HepG2 (cell line): ENCODE measurements around the gene WWC1. TPM values are rescaled to one million over a fixed set of nuclear protein-coding genes. Genes with fewer than 3 reads are reported as not detected.

ENCODE experiments used
- ATF1 ChIP-seq: IDR thresholded peaks from 2 replicates; pipeline ENCODE4 v1.6.1; 2016; ENCODE audit warnings: mild to moderate bottlenecking, control low read depth
- BRD4 ChIP-seq: sonication (generic); formaldehyde crosslinking; IDR thresholded peaks from 2 replicates; pipeline ENCODE4 v1.4.0; 2020; ENCODE audit warnings: missing genetic modification reagents
- CSRNP2 ChIP-seq: sonication (generic); formaldehyde crosslinking; conservative IDR thresholded peaks from 2 replicates; pipeline ENCODE4 v1.8.0; 2022; ENCODE audit warnings: low read depth, missing genetic modification reagents
- FOXC1 ChIP-seq: sonication (generic); formaldehyde crosslinking; IDR thresholded peaks from 2 replicates; pipeline ENCODE4 v1.8.0; 2022; ENCODE audit warnings: mild to moderate bottlenecking, missing genetic modification reagents, borderline replicate concordance
- GABPB1 ChIP-seq: IDR thresholded peaks from 2 replicates; pipeline ENCODE4 v1.6.1; 2016; ENCODE audit warnings: mild to moderate bottlenecking, missing genetic modification reagents, moderate library complexity, missing compliant biosample characterization
- IKZF1 ChIP-seq: fragments of 450-650 bp; IDR thresholded peaks from 2 replicates; pipeline ENCODE4 v1.7.1; 2016
- IRF2 ChIP-seq: IDR thresholded peaks from 2 replicates; pipeline ENCODE4 v1.6.1; 2018; ENCODE audit warnings: missing genetic modification reagents, missing compliant biosample characterization
- JUN ChIP-seq: sonication (generic); formaldehyde crosslinking; IDR thresholded peaks from 2 replicates; pipeline ENCODE4 v1.4.0; 2020; ENCODE audit warnings: mild to moderate bottlenecking, missing genetic modification reagents
- KDM2A ChIP-seq: sonication (generic); formaldehyde crosslinking; IDR thresholded peaks from 2 replicates; pipeline ENCODE4 v1.4.0; 2020; ENCODE audit warnings: low read depth, missing genetic modification reagents, borderline replicate concordance
- NCOR1 ChIP-seq: fragments of 200-600 bp; sonication (generic); IDR thresholded peaks from 2 replicates; pipeline ENCODE4 v1.7.0; 2017; ENCODE audit warnings: antibody characterized with exemption, low read length, borderline replicate concordance
- TFE3 ChIP-seq: IDR thresholded peaks from 2 replicates; pipeline ENCODE4 v1.6.1; 2016
- ZMYM4 ChIP-seq: sonication (generic); formaldehyde crosslinking; IDR thresholded peaks from 2 replicates; pipeline ENCODE4 v1.8.1; 2023; ENCODE audit warnings: mild to moderate bottlenecking, missing genetic modification reagents
- ZNF24 ChIP-seq: fragments of 450-650 bp; IDR thresholded peaks from 2 replicates; pipeline ENCODE4 v1.6.1; 2017; ENCODE audit warnings: antibody characterized with exemption, mild to moderate bottlenecking
- ZNF337 ChIP-seq: sonication (generic); formaldehyde crosslinking; IDR thresholded peaks from 2 replicates; pipeline ENCODE4 v1.5.1; 2020; ENCODE audit warnings: missing genetic modification reagents, low read depth, mild to moderate bottlenecking, borderline replicate concordance
- ZNF33A ChIP-seq: sonication (generic); formaldehyde crosslinking; IDR thresholded peaks from 2 replicates; pipeline ENCODE4 v1.5.1; 2020; ENCODE audit warnings: missing genetic modification reagents, mild to moderate bottlenecking, moderate library complexity, borderline replicate concordance
- ZNF362 ChIP-seq: sonication (generic); formaldehyde crosslinking; IDR thresholded peaks from 2 replicates; pipeline ENCODE4 v1.4.0; 2020; ENCODE audit warnings: missing genetic modification reagents, mild to moderate bottlenecking, borderline replicate concordance
- ZNF430 ChIP-seq: sonication (generic); formaldehyde crosslinking; IDR thresholded peaks from 2 replicates; pipeline ENCODE4 v1.9.0; 2021; ENCODE audit warnings: mild to moderate bottlenecking, missing genetic modification reagents
- ZNF546 ChIP-seq: sonication (generic); formaldehyde crosslinking; conservative IDR thresholded peaks from 2 replicates; pipeline ENCODE4 v1.8.1; 2023; ENCODE audit warnings: mild to moderate bottlenecking, missing genetic modification reagents
- ZNF615 ChIP-seq: sonication (generic); formaldehyde crosslinking; IDR thresholded peaks from 2 replicates; pipeline ENCODE4 v1.5.0; 2020; ENCODE audit warnings: mild to moderate bottlenecking, missing genetic modification reagents, borderline replicate concordance
- polyA plus RNA-seq, 8 experiments: library from polyadenylated mRNA; depleted of rRNA in 3 of 8; stranded (reverse) in 7 of 8; unstranded in 1 of 8; fragments of >200 nt; fragmentation: Illumina TruSeq in 4 of 8; extraction: Trizol in 4 of 8; gene quantifications; 2 replicates each; pipeline versions ENCODE4 v1.2.1 to v1.2.3, GENCODE V29; 2011 to 2016; ENCODE audit warnings: low read depth in 4 of 8, missing spikeins in 1 of 8, mixed read lengths in 1 of 8; ENCODE audit not compliant: insufficient read depth in 1 of 8
- total RNA-seq, 5 experiments: library from RNA; depleted of rRNA; stranded (reverse); fragments of >200 nt; fragmentation: Illumina TruSeq; extraction: Trizol; gene quantifications; 2 replicates each; pipeline ENCODE4 v1.2.3, GENCODE V29; 2016; ENCODE audit warnings: low read depth in 1 of 5
- TF ChIP-seq, protein P1 (sequence below): IDR thresholded peaks from 2 replicates; pipeline ENCODE4 v1.6.1; 2012; ENCODE audit warnings: low read length, improper control_type of control experiment

Gene WWC1
- total and polyA plus RNA-seq, 2 of the 13 experiments (the other 11 are each of a cell fraction or from before 2014, with no cell fraction given): 8.3 to 17.9 TPM

GRCh38 chr5:168362097-168362885 is 70.8 kb downstream of the WWC1 start (continued):
- TF ChIP-seq NCOR1 (peak; percentile 75; the same call in 1 of the 2 replicates), IKZF1 (no peak), CSRNP2 (CRISPR knock-in tag) (no peak), GABPB1 (no peak), ZNF24 (no peak), ZNF362 (CRISPR knock-in tag) (no peak), ZNF430 (CRISPR knock-in tag) (peak; percentile 62; the same call in 1 of the 2 replicates), ZNF337 (CRISPR knock-in tag) (no peak), TFE3 (CRISPR knock-in tag) (peak; percentile 16; the same call in 1 of the 2 replicates), ZNF33A (CRISPR knock-in tag) (no peak), FOXC1 (CRISPR knock-in tag) (0 out of 2 replicates have a peak, but pooled peaks have one; percentile 39), KDM2A (CRISPR knock-in tag) (no peak), ATF1 (CRISPR knock-in tag) (no peak), IRF2 (CRISPR knock-in tag) (peak; percentile 78), ZNF615 (CRISPR knock-in tag) (no peak), ZMYM4 (peak; percentile 69; the same call in 1 of the 2 replicates), JUN (CRISPR knock-in tag) (peak; percentile 89), BRD4 (CRISPR knock-in tag) (no peak), ZNF546 (CRISPR knock-in tag) (no peak)
- TF ChIP-seq, protein P1, sequence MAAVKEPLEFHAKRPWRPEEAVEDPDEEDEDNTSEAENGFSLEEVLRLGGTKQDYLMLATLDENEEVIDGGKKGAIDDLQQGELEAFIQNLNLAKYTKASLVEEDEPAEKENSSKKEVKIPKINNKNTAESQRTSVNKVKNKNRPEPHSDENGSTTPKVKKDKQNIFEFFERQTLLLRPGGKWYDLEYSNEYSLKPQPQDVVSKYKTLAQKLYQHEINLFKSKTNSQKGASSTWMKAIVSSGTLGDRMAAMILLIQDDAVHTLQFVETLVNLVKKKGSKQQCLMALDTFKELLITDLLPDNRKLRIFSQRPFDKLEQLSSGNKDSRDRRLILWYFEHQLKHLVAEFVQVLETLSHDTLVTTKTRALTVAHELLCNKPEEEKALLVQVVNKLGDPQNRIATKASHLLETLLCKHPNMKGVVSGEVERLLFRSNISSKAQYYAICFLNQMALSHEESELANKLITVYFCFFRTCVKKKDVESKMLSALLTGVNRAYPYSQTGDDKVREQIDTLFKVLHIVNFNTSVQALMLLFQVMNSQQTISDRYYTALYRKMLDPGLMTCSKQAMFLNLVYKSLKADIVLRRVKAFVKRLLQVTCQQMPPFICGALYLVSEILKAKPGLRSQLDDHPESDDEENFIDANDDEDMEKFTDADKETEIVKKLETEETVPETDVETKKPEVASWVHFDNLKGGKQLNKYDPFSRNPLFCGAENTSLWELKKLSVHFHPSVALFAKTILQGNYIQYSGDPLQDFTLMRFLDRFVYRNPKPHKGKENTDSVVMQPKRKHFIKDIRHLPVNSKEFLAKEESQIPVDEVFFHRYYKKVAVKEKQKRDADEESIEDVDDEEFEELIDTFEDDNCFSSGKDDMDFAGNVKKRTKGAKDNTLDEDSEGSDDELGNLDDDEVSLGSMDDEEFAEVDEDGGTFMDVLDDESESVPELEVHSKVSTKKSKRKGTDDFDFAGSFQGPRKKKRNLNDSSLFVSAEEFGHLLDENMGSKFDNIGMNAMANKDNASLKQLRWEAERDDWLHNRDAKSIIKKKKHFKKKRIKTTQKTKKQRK: no peak
